NCI-H187 treated with DMSO at 0.1 percent for 48 hours (cell line): ENCODE data around the gene NSMCE1.

ENCODE experiments used
- DNase-seq: peaks from one replicate; lab custom pipeline; 2025; lab: John Stamatoyannopoulos, UW

Gene NSMCE1

GRCh38 chr16:27268376-27269299 lies at the start of gene NSMCE1:
NSMCE1 (minus strand) TSS chr16:27268772; CDS start chr16:27257570, 11,202 bp downstream.
- DNase-seq = peak; percentile 54

- no peak for DNase-seq
Observed at GRCh38 chr16:27317738-27318391, 49.3 kb upstream of the NSMCE1 start.

GRCh38 chr16:27317320-27317719 lies 48.7 kb upstream of the NSMCE1 start:
- no peak for DNase-seq

GRCh38 chr16:27316038-27316680 lies 47.6 kb upstream of the NSMCE1 start:
- no peak for DNase-seq

- DNase-seq = no peak
Observed at GRCh38 chr16:27315333-27316037, 46.9 kb upstream of the NSMCE1 start.

GRCh38 chr16:27314986-27315332 lies 46.4 kb upstream of the NSMCE1 start:
- no peak for DNase-seq

GRCh38 chr16:27314161-27314723 lies 45.7 kb upstream of the NSMCE1 start:
- DNase-seq = no peak

- no peak for DNase-seq
Observed at GRCh38 chr16:27313422-27314160, 45.0 kb upstream of the NSMCE1 start, which contains the start of gene IL4R. IL4R (plus strand) TSS chr16:27313974; CDS start chr16:27340204, 26,230 bp downstream.

- DNase-seq = no peak
Observed at GRCh38 chr16:27312580-27313421, 44.2 kb upstream of the NSMCE1 start.

- no peak for DNase-seq
Observed at GRCh38 chr16:27311897-27312303, 43.3 kb upstream of the NSMCE1 start.

- no peak for DNase-seq
Observed at GRCh38 chr16:27311448-27311830, 42.9 kb upstream of the NSMCE1 start.

GRCh38 chr16:27310576-27311447 lies 42.2 kb upstream of the NSMCE1 start:
- DNase-seq = no peak

GRCh38 chr16:27308792-27309191 lies 40.2 kb upstream of the NSMCE1 start:
- no peak for DNase-seq

- no peak for DNase-seq
Observed at GRCh38 chr16:27305839-27306442, 37.4 kb upstream of the NSMCE1 start.

- no peak for DNase-seq
Observed at GRCh38 chr16:27304881-27305745, 36.5 kb upstream of the NSMCE1 start.

- DNase-seq = no peak
Observed at GRCh38 chr16:27304102-27304501, 35.5 kb upstream of the NSMCE1 start.

- no peak for DNase-seq
Observed at GRCh38 chr16:27303256-27304100, 34.9 kb upstream of the NSMCE1 start.
